GM12878 (cell line): Measurements from ENCODE around the gene ST3GAL5. TPM values are rescaled to one million over a fixed set of nuclear protein-coding genes. Genes with fewer than 3 reads are reported as not detected.

Experiments
- ATAC-seq: fragments of 200-7000 bp; cut with Tn5 transposase; 3 replicates; pipeline ENCODE4 v1.9.1; 2020; ENCODE audit warnings: mild to moderate bottlenecking, moderate library complexity
- BruUV-seq: library from RNA; stranded (reverse); fragments of 400-500 nt; replicated peaks from 2 replicates; lab custom pipeline; 2021; lab: Mats Ljungman, UMichigan
- CTCF ChIA-PET: fragments of 300-600 bp; sonication (Branson Sonifier 250); formaldehyde crosslinking; extraction: SDS; loops from one replicate; lab custom pipeline; 2021; ENCODE audit warnings: inconsistent platforms; lab: Yijun Ruan, JAX
- POLR2A ChIA-PET: fragments of 350-600 bp; formaldehyde crosslinking; extraction: SDS; loops from one replicate; lab custom pipeline; 2021; ENCODE audit warnings: inconsistent platforms; lab: Charles Lee
- RAD21 ChIA-PET: fragments of 300-600 bp; sonication (Branson Sonifier 250); formaldehyde crosslinking; loops from one replicate; lab custom pipeline; 2023; ENCODE audit warnings: antibody characterized with exemption; ENCODE audit not compliant: unreplicated experiment; lab: Charles Lee
- SMC1A ChIA-PET: fragments of 300-600 bp; sonication (Branson Sonifier 250); formaldehyde crosslinking; loops from one replicate; lab custom pipeline; 2023; ENCODE audit not compliant: unreplicated experiment, uncharacterized antibody; lab: Charles Lee
- DNase-seq: peaks from one replicate; pipeline ENCODE4 v3.0.0-alpha.2; 2011; ENCODE audit warnings: low read depth, low spot score
- FAIRE-seq: peaks from 3 replicates; lab custom pipeline; 2011; peaks lifted over from hg19 to GRCh38; lab: Jason Lieb, UNC
- H2AFZ ChIP-seq: 2 replicates; pipeline ENCODE4 v1.6.0; 2011; ENCODE audit warnings: low read depth, low read length, control low read depth; ENCODE audit not compliant: control insufficient read depth
- H3K27ac ChIP-seq: 2 replicates; pipeline ENCODE4 v1.5.1; 2011; ENCODE audit warnings: control low read depth; ENCODE audit not compliant: control insufficient read depth, insufficient read depth
- H3K27me3 ChIP-seq, 2 experiments: replicated peaks in 1 of 2; 2 replicates each; pipeline versions ENCODE4 v1.6.0 to v1.6.1; 2011; ENCODE audit warnings: low read length in 1 of 2; ENCODE audit not compliant: control insufficient read depth in 2 of 2, insufficient read depth in 2 of 2
- H3K36me3 ChIP-seq, 2 experiments: 2 replicates each; pipeline ENCODE4 v1.5.1; 2011; ENCODE audit warnings: low read length in 1 of 2; ENCODE audit not compliant: control insufficient read depth in 2 of 2, insufficient read depth in 2 of 2
- H3K4me1 ChIP-seq: 2 replicates; pipeline ENCODE4 v1.6.1; 2011; ENCODE audit warnings: mild to moderate bottlenecking, low read length, moderate library complexity, mixed read lengths; ENCODE audit not compliant: control insufficient read depth, insufficient read depth
- H3K4me2 ChIP-seq: 2 replicates; pipeline ENCODE4 v1.6.0; 2011; ENCODE audit warnings: control low read depth; ENCODE audit not compliant: control insufficient read depth, insufficient read depth
- H3K4me3 ChIP-seq: fragments of 200-600 bp; sonication (generic); 2 replicates; pipeline ENCODE4 v1.5.1; 2016
- H3K79me2 ChIP-seq: 2 replicates; pipeline ENCODE4 v1.6.0; 2011; ENCODE audit warnings: low read length; ENCODE audit not compliant: control insufficient read depth, insufficient read depth
- H3K9ac ChIP-seq: 2 replicates; pipeline ENCODE4 v1.8.0; 2011; ENCODE audit warnings: low read length, control low read depth, mixed read lengths; ENCODE audit not compliant: control insufficient read depth, insufficient read depth
- H3K9me3 ChIP-seq: replicated peaks from 3 replicates; pipeline ENCODE4 v1.5.1; 2011; ENCODE audit warnings: mild to moderate bottlenecking, low read length; ENCODE audit not compliant: control insufficient read depth, insufficient read depth
- H4K20me1 ChIP-seq: 2 replicates; pipeline ENCODE4 v1.6.0; 2011; ENCODE audit not compliant: control insufficient read depth, insufficient read depth
- CTCF ChIP-seq, 3 experiments: IDR thresholded peaks in 2 of 3; conservative IDR thresholded peaks in 1 of 3; 2 replicates each; pipeline ENCODE4 v1.5.1; 2011; ENCODE audit warnings: low read depth in 3 of 3, low read length in 3 of 3, mild to moderate bottlenecking in 3 of 3, control low read depth in 2 of 3, moderate library complexity in 2 of 3, inconsistent platforms in 1 of 3, mixed read lengths in 1 of 3; ENCODE audit not compliant: control insufficient read depth in 2 of 3, insufficient read depth in 1 of 3; ENCODE audit errors: extremely low read depth in 1 of 3
- FOXM1 ChIP-seq: IDR thresholded peaks from 2 replicates; pipeline ENCODE4 v1.6.1; 2012; ENCODE audit warnings: low read depth, mild to moderate bottlenecking, inconsistent platforms, low read length, moderate library complexity
- ZBTB33 ChIP-seq: fragments of 450-650 bp; IDR thresholded peaks from 2 replicates; pipeline ENCODE4 v1.6.1; 2017; ENCODE audit warnings: mild to moderate bottlenecking
- WGBS: methylation state at CpG from one replicate; pipeline ENCODE4 v1.1.6; 2016; ENCODE audit warnings: low lambda C conversion rate; ENCODE audit not compliant: insufficient replicate concordance, insufficient coverage; ENCODE audit errors: missing lambda C conversion rate; 5-methylcytosine and 5-hydroxymethylcytosine counted together
- in situ Hi-C: fragments of 300-500 bp; cut with MboI; formaldehyde crosslinking; loops from 9 replicates; pipeline ENCODE4 v1.14.3; 2018; ENCODE audit warnings: mixed read lengths
- intact Hi-C: fragments of 100-400 bp; cut with micrococcal nuclease; formaldehyde crosslinking; loops from one replicate; pipeline ENCODE4 v1.14.2; 2022; ENCODE audit not compliant: unreplicated experiment
- polyA plus RNA-seq, 11 experiments: library from polyadenylated mRNA; depleted of rRNA in 4 of 11; unstranded in 6 of 11; stranded (reverse) in 5 of 11; fragments of >200 nt; fragmentation: Nextera tagmentation in 4 of 11; fragmentation: Illumina TruSeq in 1 of 11; extraction: Ambion mirVana in 4 of 11; extraction: Trizol in 1 of 11; gene quantifications; 1 replicate in 1 of 11; 2 replicates in 10 of 11; pipeline versions ENCODE4 v1.2.1 to v1.2.3, GENCODE V29; 2011 to 2016; ENCODE audit warnings: inconsistent platforms in 2 of 11, missing spikeins in 2 of 11, low read depth in 1 of 11
- total RNA-seq, 4 experiments: library from RNA; depleted of rRNA in 3 of 4; stranded (reverse); fragments of >200 nt in 3 of 4; fragmentation: Illumina TruSeq in 1 of 4; extraction: Trizol in 1 of 4; gene quantifications; 2 replicates each; pipeline versions ENCODE4 v1.2.1 to v1.2.3, GENCODE V29; 2013 to 2021

ST3GAL5 gene
- total and polyA plus RNA-seq, 10 of the 15 experiments (the other 5 are each of a cell fraction or from before 2014, with no cell fraction given) = 5.2 to 60.9 (median 10.2) TPM

GRCh38 chr2:85886141-85886540 is 2.6 kb downstream of the ST3GAL5 start:
- intact Hi-C loops = loop anchor here (5.0 kb wide), 1 partner anchor 131 kb away; no protein-coding TSS in a partner anchor
- ChIA-PET SMC1A (interaction anchor here (0.9 to 11.8 kb wide), 17 partner anchors 8 to 261 kb away, joined by 3 to 248 read pairs (median 16); no protein-coding TSS in a partner anchor), CTCF (interaction anchor here (0.8 to 16.3 kb wide), 11 partner anchors 8 to 192 kb away, joined by 3 to 251 read pairs (median 20); no protein-coding TSS in a partner anchor), RAD21 (interaction anchor here (1.0 to 10.0 kb wide), 10 partner anchors 21 to 193 kb away, joined by 4 to 259 read pairs (median 79); no protein-coding TSS in a partner anchor), POLR2A (interaction anchor here (0.6 to 6.5 kb wide), 11 partner anchors 18 to 473 kb away, joined by 3 to 70 read pairs (median 4); no protein-coding TSS in a partner anchor)
- no peak overlapping the region for H3K27ac ChIP-seq
- no peak for DNase-seq
- peak; percentile 46; the same call in 1 of the 2 replicates for TF ChIP-seq ZBTB33
- no peak for TF ChIP-seq CTCF (IDR thresholded peaks at IDR 0.05 in 2 of 3, conservative IDR thresholded peaks at IDR 0.05 in 1 of 3; ENCODE audit: control insufficient read depth in 2 of 3, extremely low read depth in 1 of 3, insufficient read depth in 1 of 3, low read depth in 3 of 3, low read length in 3 of 3)
- TF ChIP-seq FOXM1 = no peak
- H3K9ac ChIP-seq = no peak overlapping the region
- H3K27me3 ChIP-seq = no peaks in the 10 kb centered on the region; a peak in 1 of 4 replicates
- in situ Hi-C loops = loop anchor here (5.0 kb wide), 1 partner anchor 59 kb away; no protein-coding TSS in a partner anchor
- H3K4me1 ChIP-seq = peaks cover 13% of the 10 kb centered on the region; the same call in 1 of the 2 replicates
- 82% methylated on average over 8 of the region's 8 CpGs for WGBS
- no peak for FAIRE-seq
- ATAC-seq = no peak
- H3K79me2 ChIP-seq = no peaks in the 10 kb centered on the region; the same call in 1 of the 2 replicates
- H3K9me3 ChIP-seq = peaks cover 14% of the 10 kb centered on the region; the same call in 2 of the 3 replicates
- no peak overlapping the region for H3K4me3 ChIP-seq
- BruUV-seq = no TSS peak
- peaks cover 0 to 1% of the 10 kb centered on the region in 2 experiments; a peak in 2 of 4 replicates for H3K36me3 ChIP-seq
- H2AFZ ChIP-seq = no peak overlapping the region
- no peaks in the 10 kb centered on the region for H4K20me1 ChIP-seq
- H3K4me2 ChIP-seq = no peak overlapping the region; the same call in 1 of the 2 replicates
